Esophagus squamous epithelium (tissue), 5 donors: ENCODE measurements around the gene IRF2. TPM values are rescaled to one million over a fixed set of nuclear protein-coding genes. Genes with fewer than 3 reads are reported as not detected.

Source experiments
- DNase-seq: peaks from one replicate; lab custom pipeline; 2025; lab: John Stamatoyannopoulos, UW
- H3K27ac ChIP-seq, 4 donors: fragments of 200-600 bp; sonication (generic); one replicate each; pipeline ENCODE4 v1.5.1; 2016 to 2019; ENCODE audit warnings: mild to moderate bottlenecking in 1 of 4
- H3K27me3 ChIP-seq, 4 donors: fragments of 200-600 bp; sonication (generic); 1 replicate in 3 of 4; 2 replicates in 1 of 4; pipeline versions ENCODE4 v1.5.1 to v1.6.0; 2017 to 2021; ENCODE audit warnings: antibody characterized with exemption in 1 of 4
- H3K36me3 ChIP-seq, 3 donors: fragments of 200-600 bp; sonication (generic); one replicate each; pipeline ENCODE4 v1.5.1; 2016 to 2019
- H3K4me1 ChIP-seq, 3 donors: fragments of 200-600 bp; sonication (generic); one replicate each; pipeline ENCODE4 v1.5.1; 2017 to 2019
- H3K4me3 ChIP-seq, 4 donors: fragments of 200-600 bp; sonication (generic); 1 replicate in 3 of 4; 2 replicates in 1 of 4; pipeline ENCODE4 v1.5.1; 2016 to 2019; ENCODE audit warnings: mild to moderate bottlenecking in 2 of 4, moderate library complexity in 1 of 4
- H3K9me3 ChIP-seq, 3 donors: fragments of 200-600 bp; sonication (generic); one replicate each; pipeline ENCODE4 v1.5.1; 2016 to 2019
- CTCF ChIP-seq, 6 experiments: fragments of 450-650 bp in 4 of 6; fragments of 200-600 bp in 2 of 6; sonication (generic) in 2 of 6; IDR thresholded peaks; one replicate each; pipeline ENCODE4 v1.5.1; 2016 to 2019; ENCODE audit warnings: antibody characterized with exemption in 6 of 6, mild to moderate bottlenecking in 4 of 6, moderate library complexity in 4 of 6
- POLR2A ChIP-seq, 4 donors: fragments of 450-650 bp; IDR thresholded peaks; one replicate each; pipeline ENCODE4 v1.6.1; 2017; ENCODE audit warnings: antibody characterized with exemption in 4 of 4, mild to moderate bottlenecking in 4 of 4, moderate library complexity in 3 of 4
- whole genome bisulfite sequencing, 2 donors: methylation state at CpG; one replicate each; pipeline ENCODE4 v1.1.5; 2018; 5-methylcytosine and 5-hydroxymethylcytosine counted together
- intact Hi-C: fragments of 100-400 bp; cut with DNase I; formaldehyde crosslinking; loops from one replicate; pipeline ENCODE4 v1.15.0; 2022
- total RNA-seq, 4 donors: library from RNA; depleted of rRNA; stranded (reverse); fragments of >200 nt; gene quantifications; one replicate each; pipeline ENCODE4 v1.1.0, GENCODE V29; 2016
- donor health status: DM: yes; HTN: yes; CAD: no.

Gene IRF2
- total RNA-seq, 4 donors from 2014 or later = 16.6 to 30.2 (median 23.4) TPM

DNA sequence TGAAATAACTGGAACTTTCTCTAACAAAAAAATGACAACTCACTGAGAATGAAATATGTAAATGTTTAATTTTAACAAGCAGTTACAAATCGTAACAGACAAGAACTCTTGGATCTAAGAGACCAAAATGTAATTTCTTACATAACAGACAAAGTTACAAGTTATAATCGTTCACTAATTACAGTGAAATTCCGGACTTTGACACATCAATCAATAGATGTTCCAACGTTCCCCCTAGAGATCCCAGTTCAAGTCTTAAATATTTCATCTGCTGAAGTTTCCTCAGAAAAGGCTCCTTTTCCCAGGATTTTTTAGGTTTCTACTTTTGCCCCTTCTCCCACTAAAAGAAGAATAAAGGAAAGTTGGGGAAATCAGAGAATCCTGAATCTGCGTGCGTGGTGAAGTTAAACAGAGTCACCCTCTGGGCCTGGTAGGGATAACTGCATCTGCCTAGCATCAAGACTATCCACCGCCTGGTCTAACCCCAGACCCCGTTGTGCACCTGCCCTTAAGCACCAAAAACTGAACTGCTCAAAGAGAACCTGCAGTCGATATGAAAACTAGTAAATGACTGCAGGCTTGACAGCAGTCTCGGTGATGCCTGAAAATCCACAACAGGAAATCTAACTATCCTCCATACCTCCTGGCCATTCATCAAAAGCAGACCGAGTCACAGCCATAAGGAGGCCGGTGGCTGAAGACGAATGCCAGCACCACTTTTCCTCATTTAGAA, 2.3 kb downstream of the IRF2 start:
- Histone ChIP-seq H3K9me3 (no peaks in the 10 kb centered on the region), H3K4me1 (peaks cover 3 to 61% (median 24%) of the 10 kb centered on the region in 3 donors), H3K4me3 (peak overlapping the region; percentile 74 to 89 (median 81)), H3K27ac (peak overlapping the region; percentile 97 to 99 (median 97)), H3K36me3 (no peaks in the 10 kb centered on the region), H3K27me3 (no peaks in the 10 kb centered on the region)
- 9 to 14% methylated on average over 13 of the region's 13 CpGs for WGBS, 2 donors
- DNase-seq = no peak
- intact Hi-C loops = loop anchor here (10.0 kb wide), 1 partner anchor 187 kb away; no protein-coding TSS in a partner anchor
- no peak for TF ChIP-seq CTCF (IDR thresholded peaks at IDR 0.05)
- no peak for TF ChIP-seq POLR2A (IDR thresholded peaks at IDR 0.05)

- Histone ChIP-seq H3K27ac (no peak overlapping the region), H3K9me3 (no peaks in the 10 kb centered on the region), H3K36me3 (no peaks in the 10 kb centered on the region), H3K27me3 (no peaks in the 10 kb centered on the region), H3K4me3 (no peak overlapping the region), H3K4me1 (peaks cover 3 to 50% (median 12%) of the 10 kb centered on the region in 3 donors)
- DNase-seq = no peak
- WGBS, 2 donors = 35 to 67% methylated on average over 2 of the region's 2 CpGs
- intact Hi-C loops = loop anchor here (10.0 kb wide), 1 partner anchor 186 kb away; no protein-coding TSS in a partner anchor
- TF ChIP-seq CTCF (IDR thresholded peaks at IDR 0.05) (no peak), POLR2A (IDR thresholded peaks at IDR 0.05) (no peak)
These were observed 3.6 kb downstream of the IRF2 start for GRCh38 chr4:184470785-184471110.

DNA sequence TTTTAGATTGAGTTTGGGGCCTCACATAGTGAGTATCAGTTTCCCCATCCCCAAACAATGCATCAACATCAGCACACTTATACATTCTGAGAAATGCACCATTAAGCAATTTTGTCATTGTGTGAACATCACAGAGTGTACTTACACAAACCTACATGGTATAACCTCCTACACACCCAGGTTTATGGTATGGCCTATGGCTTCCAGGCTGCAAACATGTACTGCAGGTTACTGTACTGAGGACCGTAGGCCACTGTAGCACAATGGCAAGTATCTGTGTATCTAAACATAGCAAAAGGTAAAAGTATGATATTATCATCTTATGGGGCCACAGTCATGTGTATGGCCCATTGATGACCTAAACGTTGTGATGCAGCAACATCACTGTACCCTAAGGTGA, 7.7 kb downstream of the IRF2 start:
- Histone ChIP-seq H3K4me3 (no peak overlapping the region), H3K27ac (no peak overlapping the region), H3K27me3 (no peaks in the 10 kb centered on the region), H3K4me1 (peaks cover 0 to 43% (median 10%) of the 10 kb centered on the region in 3 donors), H3K9me3 (no peaks in the 10 kb centered on the region), H3K36me3 (peaks cover 0 to 15% (median 0%) of the 10 kb centered on the region in 3 donors)
- 68 to 86% methylated on average over 2 of the region's 2 CpGs for WGBS, 2 donors
- TF ChIP-seq POLR2A (IDR thresholded peaks at IDR 0.05) = no peak
- TF ChIP-seq CTCF (IDR thresholded peaks at IDR 0.05) = no peak
- DNase-seq = no peak
- intact Hi-C loops = no loop called here

DNA sequence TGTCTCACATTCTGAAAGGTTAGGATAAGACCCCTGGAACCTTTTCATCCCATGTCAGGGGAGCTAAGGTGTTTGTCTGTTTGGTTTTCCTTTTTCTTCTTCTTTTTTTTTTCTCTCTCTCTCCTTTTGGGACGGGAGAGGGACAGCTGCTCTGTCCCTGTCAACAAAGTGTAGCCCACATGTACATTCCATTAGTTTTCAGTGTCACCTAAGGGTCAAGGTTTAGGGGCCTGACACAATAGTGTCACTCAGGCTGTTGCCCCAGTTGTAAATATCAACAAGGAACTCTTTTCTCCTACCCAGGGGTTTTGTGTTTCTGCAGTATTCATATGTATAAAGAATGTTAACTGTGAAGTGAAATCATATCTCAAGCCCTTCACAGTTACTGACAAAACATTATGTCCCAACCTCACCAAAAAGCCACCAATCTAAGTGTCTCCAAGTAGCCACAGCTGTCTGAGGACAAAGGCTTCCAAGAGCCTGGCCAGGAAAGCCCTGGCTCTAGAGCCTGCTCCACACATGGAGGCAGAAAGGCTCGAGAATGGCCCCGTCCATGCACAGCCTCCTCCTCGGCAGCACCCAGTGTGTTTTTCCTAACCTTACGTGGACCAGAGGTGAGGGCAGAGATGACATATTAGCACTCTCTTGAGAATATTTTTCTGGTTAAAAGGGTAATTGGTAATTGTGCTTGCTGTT, 9.4 kb downstream of the IRF2 start:
- Histone ChIP-seq H3K27ac (no peak overlapping the region), H3K36me3 (peaks cover 0 to 15% (median 0%) of the 10 kb centered on the region in 3 donors), H3K4me1 (peaks cover 3 to 39% (median 4%) of the 10 kb centered on the region in 3 donors), H3K4me3 (no peak overlapping the region), H3K27me3 (no peaks in the 10 kb centered on the region), H3K9me3 (no peaks in the 10 kb centered on the region)
- no peak for DNase-seq
- TF ChIP-seq CTCF (IDR thresholded peaks at IDR 0.05) (no peak), POLR2A (IDR thresholded peaks at IDR 0.05) (no peak)
- intact Hi-C loops = no loop called here
- WGBS, 2 donors = 84 to 100% methylated on average over 3 to 5 of the region's 5 CpGs

GRCh38 chr4:184463856-184464255, 10.5 kb downstream of the IRF2 start:
- WGBS, 2 donors = 91 to 94% methylated on average over 5 of the region's 5 CpGs
- no peak for DNase-seq
- no peaks in the 10 kb centered on the region for H3K27me3 ChIP-seq
- no peak overlapping the region for H3K4me3 ChIP-seq
- peaks cover 0 to 29% (median 3%) of the 10 kb centered on the region in 3 donors for H3K4me1 ChIP-seq
- H3K36me3 ChIP-seq = peaks cover 0 to 15% (median 0%) of the 10 kb centered on the region in 3 donors
- intact Hi-C loops = no loop called here
- TF ChIP-seq CTCF (IDR thresholded peaks at IDR 0.05) = no peak
- TF ChIP-seq POLR2A (IDR thresholded peaks at IDR 0.05) = no peak
- H3K27ac ChIP-seq = no peak overlapping the region
- H3K9me3 ChIP-seq = no peaks in the 10 kb centered on the region
